Stimulated activated CD4-positive, alpha-beta T cell treated with anti-CD3 and anti-CD28 coated beads, Interleukin-4, amount 100 ng/mL, for 48 hours (primary cell): ENCODE data around the gene TTC39B.

Source experiments
- DNase-seq, 2 donors: peaks; one replicate each; pipeline ENCODE4 v3.0.0-alpha.2; 2020; ENCODE audit warnings: low read depth in 2 of 2

The TTC39B gene

GRCh38 chr9:15304632-15305031, 2.4 kb downstream of the TTC39B start:
- no peak for DNase-seq

GRCh38 chr9:15300218-15300617, 6.8 kb downstream of the TTC39B start:
- no peak for DNase-seq

- DNase-seq, result peak; percentile 43 to 50
These were observed 7.6 kb downstream of the TTC39B start for GRCh38 chr9:15299374-15299939.

GRCh38 chr9:15298362-15298761, 8.7 kb downstream of the TTC39B start:
- no peak for DNase-seq

GRCh38 chr9:15295761-15296405, 11.1 kb downstream of the TTC39B start:
- no peak for DNase-seq

GRCh38 chr9:15294604-15295003, 12.4 kb downstream of the TTC39B start:
- no peak for DNase-seq

- no peak for DNase-seq
These were observed 13.2 kb downstream of the TTC39B start for GRCh38 chr9:15293804-15294316.

GRCh38 chr9:15293084-15293483, 13.9 kb downstream of the TTC39B start:
- no peak for DNase-seq

GRCh38 chr9:15289603-15290002, 17.4 kb downstream of the TTC39B start:
- DNase-seq, result no peak

- DNase-seq, result no peak
These were observed 19.7 kb downstream of the TTC39B start for GRCh38 chr9:15287309-15287708.

GRCh38 chr9:15286161-15286821, 20.7 kb downstream of the TTC39B start:
- no peak for DNase-seq

GRCh38 chr9:15282567-15283285, 24.3 kb downstream of the TTC39B start:
- DNase-seq, result no peak

- DNase-seq, result no peak
These were observed 26.4 kb downstream of the TTC39B start for GRCh38 chr9:15280647-15281046.

- DNase-seq, result no peak
These were observed 28.2 kb downstream of the TTC39B start for GRCh38 chr9:15278839-15279238.

- DNase-seq, result no peak
These were observed 28.8 kb downstream of the TTC39B start for GRCh38 chr9:15278091-15278687.

- no peak for DNase-seq
These were observed 29.5 kb downstream of the TTC39B start for GRCh38 chr9:15277400-15278090.

GRCh38 chr9:15276328-15276938, 30.6 kb downstream of the TTC39B start:
- no peak for DNase-seq

- no peak for DNase-seq
These were observed 32.6 kb downstream of the TTC39B start for GRCh38 chr9:15274425-15274824.

GRCh38 chr9:15272377-15272928, 34.6 kb downstream of the TTC39B start:
- no peak for DNase-seq

- DNase-seq, result no peak
These were observed 35.6 kb downstream of the TTC39B start for GRCh38 chr9:15271403-15271802.

- DNase-seq, result no peak
These were observed 38.2 kb downstream of the TTC39B start for GRCh38 chr9:15268782-15269181.
